Activated gamma-delta T cell (primary cell): ENCODE measurements around the gene OSBP2.

Experiments used
- DNase-seq: peaks from one replicate; lab custom pipeline; 2025; lab: John Stamatoyannopoulos, UW

Gene OSBP2

DNA sequence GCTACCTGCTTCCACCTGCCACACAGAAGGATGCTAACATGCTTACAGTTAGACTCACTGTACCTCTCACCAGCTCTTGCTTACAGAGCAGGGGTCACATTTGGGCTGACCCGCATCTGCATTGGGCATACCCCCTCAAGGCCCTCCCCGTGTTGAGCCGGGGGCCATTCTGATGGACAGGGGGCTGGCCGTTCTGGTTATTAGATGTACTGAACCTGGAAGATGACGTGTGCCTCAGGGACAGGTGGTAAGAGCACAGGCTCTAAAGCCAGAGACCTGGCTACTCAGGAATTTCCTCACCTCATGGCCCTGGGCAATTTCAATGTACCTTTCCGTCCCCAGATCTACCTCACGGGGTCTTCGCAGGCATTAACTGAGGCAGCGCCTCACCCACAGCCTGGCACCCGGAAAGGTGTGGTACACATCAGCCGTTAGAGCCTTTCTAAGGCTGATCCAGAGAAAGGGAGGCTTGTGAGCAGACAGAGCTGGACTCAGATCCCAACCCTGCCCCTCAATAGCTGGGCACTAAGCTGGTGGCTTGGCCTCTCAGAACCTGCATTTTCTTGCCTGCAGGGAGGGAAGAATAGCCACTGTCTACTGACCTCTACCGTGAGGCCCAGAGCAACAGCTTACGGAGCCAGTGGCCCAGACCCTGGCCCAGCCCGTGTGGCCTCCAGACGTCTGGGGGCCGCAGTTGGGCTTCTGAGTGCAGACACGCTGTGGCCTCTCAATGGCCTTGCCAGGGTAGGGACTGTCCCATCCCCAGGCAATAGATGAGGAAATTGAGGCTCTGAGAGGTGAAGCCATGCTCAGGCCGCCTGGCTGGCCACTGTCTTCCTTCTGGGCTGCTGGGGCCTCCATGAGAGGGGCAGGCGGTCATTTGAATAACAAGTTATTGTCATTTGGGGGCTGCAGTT lies 173.3 kb downstream of the OSBP2 start:
- no peak for DNase-seq

DNA sequence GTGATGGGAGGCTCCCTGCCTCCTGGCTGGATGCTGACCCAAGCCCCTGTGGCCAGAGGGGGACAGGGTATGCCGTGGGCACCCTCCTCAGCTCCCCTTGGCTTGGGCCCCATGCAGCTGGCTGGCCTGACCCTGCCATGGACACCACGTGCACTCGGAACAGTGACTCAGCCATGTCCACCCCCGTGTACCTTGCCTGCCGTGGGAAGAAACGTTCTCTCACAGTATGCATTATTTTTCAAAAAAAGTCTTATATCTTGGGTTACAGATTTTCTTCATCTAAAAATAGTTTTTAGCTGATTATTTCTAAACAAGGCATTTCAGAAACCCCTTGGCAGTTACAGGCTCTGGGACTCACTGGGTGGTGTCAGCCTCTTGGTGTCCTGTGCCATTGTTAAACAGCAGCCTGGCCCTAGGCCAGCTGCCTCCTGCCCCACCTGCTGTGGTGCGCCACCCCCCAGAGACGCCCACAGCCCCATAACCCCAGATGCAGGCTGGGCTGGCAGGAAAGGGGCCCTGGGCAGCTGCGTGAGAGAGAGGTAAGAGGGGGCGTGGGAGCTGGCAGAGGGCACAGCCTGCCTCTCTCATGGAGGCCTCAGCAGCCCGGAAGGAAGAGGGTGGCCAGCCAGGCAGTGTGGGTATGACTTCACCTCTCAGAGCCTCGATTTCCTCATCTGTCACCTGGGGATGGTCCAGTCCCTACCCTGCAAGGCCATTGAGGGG lies 174.2 kb downstream of the OSBP2 start:
- no peak for DNase-seq

DNA sequence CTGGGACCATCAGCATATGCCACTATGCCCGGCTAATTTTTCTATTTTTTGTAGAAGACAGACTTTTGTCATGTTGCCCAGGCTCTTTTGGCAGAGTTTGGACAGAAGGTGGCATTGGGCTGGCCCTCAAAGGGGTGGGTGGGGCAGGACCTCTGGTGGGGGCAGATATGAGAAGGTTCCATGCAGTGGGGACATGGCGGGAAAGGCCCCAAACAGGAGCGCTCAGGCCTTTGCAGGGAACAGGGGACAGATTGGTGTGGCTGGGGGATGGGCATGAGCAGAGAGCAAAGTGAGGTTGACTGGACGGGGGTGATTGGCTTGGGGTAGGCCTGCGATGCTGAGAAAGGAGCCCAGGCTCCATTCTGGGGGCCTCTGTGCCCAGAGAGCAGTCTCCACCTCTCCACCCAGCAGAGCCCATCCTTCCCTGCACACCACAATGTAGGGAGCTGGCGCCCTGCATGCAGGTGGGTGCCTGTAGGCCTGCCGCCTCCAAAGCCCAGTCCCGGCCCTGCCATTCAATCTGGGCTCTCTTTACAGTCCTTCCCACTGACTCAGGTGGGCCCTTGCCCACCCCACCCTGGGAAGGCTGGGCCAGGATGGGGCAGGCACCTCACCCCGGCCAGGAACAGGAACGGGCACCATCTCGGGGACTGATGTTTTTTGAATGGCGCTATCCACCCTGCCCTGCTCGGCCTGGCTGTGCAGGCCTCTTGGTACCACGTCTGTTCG lies 175.2 kb downstream of the OSBP2 start:
- no peak for DNase-seq

DNA sequence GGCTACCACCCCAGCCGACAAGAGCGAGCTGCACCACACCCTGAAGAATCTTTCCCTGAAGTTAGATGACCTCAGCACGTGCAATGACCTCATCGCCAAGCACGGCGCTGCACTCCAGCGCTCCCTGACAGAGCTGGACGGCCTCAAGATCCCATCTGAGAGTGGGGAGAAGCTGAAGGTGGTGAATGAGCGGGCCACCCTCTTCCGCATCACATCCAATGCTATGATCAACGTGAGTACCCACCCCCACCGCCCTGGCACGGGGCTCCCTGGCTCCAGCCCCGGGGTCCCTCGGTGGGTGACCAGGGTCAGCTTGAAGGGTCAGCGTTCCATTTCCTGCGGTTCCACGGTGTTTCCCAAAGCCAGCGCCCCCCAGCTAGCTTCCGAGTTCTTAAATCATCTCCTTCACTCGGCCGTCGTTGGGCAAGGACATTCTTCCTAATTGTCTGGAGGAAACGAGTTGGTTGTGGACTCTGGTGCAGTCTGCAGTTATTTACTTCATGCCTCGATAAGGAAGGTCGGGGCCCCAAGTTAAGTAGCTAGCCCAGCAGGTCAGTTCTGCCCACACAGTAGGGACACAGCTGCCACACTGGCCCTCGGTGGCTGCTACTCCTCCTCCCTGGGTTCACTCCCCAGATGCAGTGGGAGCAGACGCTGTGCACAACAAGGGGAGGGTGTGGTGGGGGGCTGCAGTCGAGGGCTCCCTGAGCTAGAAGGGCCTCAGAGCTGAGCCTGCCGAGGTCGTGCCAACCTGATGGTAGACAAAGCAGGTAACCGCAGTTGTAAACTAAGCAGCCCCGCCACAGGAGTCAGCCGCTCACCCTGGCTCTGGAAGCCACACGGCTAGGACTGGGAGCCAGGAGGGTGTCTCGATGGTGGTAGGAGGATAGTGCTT lies 176.0 kb downstream of the OSBP2 start:
- no peak for DNase-seq

DNA sequence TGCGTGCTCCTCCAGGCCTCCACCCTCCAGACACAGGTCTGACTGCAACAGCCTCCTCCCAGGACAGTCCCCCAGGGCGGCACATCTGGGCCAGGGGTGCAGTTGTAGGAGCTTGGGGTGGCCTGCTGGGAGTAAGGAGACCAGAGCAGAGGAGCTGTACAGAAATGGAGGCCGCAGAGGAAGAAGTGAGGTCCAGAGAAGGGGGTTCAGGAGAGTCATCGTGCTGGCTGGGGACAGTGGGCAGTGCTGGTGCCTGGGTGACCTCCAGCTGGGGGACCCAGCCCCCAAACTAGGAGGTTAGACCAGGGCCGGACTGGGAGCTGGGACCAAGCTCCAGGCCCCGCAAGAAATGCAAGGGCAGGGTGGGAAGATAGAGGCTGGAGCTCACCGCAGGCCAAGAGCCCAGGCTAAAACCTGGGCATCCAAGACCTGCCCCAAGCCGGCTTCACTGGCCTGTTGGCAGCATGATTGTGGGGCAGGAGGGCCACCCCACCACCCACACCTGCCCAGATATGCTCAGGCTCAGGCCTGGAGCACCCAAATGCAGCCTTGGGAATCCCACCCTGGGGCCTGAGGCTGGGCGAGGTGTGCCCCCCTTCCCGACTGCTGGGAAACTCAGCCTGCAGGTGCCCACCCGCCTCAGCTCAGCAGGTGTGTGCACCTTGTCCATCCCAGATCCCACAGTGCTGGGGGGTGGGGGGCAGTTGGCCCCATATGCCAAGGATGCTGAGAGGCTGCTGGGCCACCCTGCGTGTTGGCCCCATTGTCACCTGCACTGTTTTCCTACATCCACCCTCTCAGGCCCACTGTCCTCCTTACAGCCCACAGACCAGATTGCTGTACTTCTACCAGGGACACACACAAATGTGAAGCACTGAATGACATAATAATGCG lies 177.0 kb downstream of the OSBP2 start:
- DNase-seq, result no peak

DNA sequence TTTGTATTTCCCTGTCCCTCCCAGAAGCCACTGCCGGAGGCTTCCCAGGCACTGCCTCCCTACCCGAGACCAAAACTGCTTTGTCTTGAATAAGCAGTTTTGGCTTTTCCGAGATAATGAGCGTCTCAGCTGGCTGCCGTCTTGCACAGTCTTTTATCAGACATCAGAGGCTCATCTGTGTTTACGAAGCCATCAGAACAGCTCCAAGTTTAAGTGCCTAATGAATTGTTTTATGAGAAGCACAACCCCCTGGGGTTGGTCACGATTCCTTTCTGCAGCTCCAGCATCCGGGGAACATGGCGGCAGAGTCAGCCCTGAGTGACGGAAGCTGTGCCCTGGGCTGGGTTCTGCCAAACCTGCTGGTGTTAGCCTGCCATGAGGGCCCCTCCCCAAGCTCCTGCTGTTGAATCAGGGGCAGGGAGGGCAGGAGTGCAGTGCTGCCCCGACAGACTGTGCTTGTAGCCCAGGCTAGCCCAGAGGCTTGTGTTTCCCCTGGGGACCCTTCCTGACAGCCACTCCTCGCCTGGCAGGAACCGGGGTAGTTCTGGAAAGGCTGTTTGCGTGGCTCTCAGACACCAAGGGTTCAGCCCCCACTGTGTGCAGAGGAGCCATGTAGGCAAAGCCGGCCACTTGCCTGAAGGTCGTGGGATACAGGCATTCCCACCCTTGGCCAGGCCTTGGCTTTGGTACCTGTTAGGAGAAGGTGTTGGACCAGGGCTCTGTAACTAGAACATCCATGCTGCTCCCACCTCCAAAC lies 177.8 kb downstream of the OSBP2 start:
- DNase-seq, result no peak

DNA sequence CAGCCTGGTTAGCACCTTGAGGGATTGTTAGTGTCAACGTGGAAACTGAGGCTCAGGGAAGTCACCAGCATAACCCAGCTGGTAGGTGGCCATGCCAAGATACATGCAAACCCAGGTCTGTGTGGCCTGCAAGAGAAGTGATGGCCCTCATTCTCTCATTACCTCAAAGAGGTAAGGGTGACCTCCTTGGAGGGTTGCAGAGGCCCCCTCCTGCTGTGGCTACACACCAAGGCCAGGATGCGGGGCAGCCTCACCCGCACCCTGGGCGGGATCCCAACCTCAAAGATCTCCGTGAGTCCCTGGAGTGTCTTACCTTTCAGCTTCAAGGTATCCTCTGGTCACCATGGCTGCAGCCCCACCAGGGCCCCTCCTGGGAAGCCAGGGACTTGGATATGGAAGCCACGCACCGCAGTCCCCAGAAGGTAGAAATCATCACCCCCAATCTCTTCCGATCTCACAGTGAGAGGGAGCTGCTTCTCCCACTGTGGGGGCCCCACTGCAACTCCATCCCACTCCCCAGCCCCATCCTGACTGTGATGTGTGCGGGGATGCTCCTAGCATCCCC lies 178.5 kb downstream of the OSBP2 start:
- no peak for DNase-seq

DNA sequence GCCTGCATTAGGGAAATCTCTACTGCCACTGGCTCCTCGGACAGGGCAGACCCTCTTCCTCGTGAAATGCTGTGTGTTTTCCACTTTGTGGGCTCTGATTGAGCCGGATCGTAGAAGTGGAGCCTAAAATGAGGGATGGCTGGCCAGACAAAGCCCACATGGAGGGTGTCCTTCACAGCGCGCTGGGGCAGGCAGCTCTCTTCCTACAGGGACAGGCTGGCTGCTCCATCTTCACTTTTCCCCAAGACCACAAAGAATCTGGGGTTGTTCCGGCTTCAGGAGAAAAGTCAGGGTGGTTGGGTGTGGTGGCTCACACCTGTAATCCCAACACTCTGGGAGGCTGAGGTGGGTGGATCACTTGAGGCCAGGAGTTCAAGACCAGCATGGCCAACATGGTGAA lies 179.0 kb downstream of the OSBP2 start:
- no peak for DNase-seq

DNA sequence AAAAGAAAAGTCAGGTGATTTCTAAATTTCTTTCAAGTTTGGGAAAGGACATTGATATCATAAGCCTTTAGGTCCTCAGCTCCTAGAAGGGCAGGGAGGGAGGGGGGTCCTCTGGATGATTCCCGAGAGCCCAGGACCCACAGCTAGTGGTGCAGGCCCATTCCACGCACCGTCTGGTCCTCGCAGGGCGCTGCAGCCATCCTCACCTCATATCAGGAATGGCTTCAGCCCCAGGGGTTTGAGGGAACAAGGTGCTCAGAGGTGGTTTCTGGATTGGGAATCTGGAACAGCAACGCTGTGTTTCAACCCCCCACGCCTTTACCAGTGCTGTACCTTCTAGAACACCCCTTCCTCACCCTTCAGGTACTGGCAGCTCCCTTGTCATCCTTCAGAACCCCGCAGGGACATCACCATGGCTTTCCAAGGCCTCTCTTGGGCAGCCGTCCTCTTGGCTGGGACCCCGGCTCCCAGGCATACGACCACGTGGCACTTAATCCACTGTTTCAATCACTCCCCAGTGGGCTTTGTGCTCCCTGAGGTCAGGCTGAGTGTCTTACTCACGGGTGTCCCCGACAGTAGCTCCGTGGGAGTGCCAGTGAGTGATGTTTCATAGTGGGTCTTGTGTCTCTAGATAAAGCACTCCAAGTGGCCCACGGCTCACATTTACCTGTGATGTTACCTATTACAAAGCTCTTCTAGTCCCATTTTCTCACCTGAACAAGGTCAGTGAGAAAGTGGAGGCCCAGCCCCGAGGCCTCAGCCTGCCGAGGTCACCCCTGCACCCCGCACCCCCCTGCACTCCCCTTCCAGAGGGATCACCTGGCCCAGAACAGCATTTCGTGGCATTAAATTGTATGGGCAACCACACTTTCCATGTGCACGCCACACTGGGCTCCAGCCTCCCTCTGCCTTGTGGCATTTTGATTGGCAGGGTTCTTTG lies 180.0 kb downstream of the OSBP2 start:
- DNase-seq, result no peak

DNA sequence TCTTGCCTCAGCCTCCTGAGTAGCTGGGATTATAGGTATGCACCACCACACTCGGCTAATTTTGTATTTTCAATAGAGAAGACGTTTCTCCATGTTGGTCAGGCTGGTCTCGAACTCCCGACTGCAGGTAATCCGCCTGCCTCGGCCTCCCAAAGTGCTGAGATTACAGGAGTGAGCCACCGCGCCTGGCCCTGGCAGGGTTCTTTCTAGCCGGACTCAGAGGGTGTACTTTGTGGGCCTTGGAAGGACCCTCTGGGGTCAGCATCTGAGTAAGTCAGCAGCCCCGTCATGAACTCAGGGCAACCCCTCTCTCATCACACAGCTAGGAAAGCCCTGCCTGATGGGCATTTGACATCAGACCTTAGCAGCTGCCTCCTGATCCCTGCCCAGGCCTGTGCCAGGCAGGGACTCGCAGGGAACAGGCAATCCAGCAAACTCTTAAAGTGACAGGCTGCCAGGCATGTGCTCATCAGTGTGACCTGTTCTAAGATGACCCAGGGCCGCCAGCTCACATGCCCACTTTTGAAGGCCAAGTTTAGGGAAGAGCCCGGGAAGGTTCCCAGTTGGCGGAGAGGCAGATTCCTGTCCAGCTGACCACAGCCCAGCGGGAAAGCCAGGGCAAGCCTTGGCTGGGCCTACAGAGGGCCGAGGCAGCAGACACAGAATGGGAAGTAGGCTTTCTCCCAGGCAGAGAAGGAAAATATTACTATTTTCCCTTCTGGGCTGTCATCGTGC lies 181.0 kb downstream of the OSBP2 start:
- DNase-seq, result no peak

DNA sequence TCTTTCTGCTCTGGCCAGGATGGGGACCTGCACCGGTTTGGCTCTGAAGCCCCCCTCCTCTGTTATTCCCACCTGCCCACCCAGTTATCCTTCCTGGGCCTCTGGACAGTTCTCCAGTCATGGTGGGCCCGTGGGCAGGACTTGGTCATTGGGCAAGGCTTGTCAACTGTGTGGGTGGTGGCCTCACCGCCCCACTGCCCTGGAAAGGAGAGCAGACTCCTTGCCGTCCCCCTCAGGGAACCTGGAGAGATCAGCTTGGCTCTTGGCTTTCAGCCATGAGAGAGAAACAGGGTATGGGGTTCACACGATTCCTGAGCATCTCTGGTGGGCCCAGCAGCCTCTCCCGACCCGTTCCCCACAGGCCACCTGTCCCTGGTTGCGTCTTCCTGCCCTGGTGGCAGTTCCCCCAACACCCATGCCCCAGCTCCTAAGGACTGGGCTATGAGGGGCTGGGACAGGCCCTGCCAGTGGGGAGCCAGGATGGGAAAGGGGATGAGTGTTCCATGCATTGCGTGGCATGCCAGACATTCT lies 181.6 kb downstream of the OSBP2 start:
- DNase-seq, result no peak

DNA sequence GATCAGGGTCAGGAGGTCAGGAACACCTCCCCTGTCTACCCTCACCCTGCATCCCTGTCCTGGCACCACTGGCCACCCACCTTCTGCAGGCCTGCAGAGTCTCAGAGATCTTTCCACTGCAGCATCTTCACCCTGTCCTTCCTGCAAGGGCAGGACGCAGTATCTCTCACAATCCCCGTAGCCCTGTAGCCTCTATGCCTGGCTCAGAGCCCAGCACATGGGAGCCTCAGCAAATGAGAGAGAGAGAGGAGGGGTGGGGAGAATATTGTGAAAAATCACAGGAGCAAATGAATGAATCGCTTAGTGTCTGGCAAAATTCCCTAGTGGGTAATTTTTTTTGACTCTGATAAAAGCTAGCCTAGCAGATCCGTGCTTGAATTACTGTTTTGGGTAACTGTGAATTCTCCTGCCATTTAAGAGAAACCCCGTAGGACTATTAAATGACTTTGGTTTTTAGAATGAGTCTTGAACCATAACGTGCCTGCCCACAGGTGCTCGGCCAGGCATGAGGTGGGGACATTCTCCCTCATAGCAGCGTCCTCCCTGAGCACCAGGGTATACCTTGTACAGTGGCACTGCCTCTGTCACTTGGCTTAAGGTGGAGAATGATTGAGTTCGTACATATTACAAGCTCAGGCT lies 182.4 kb downstream of the OSBP2 start:
- DNase-seq, result no peak

DNA sequence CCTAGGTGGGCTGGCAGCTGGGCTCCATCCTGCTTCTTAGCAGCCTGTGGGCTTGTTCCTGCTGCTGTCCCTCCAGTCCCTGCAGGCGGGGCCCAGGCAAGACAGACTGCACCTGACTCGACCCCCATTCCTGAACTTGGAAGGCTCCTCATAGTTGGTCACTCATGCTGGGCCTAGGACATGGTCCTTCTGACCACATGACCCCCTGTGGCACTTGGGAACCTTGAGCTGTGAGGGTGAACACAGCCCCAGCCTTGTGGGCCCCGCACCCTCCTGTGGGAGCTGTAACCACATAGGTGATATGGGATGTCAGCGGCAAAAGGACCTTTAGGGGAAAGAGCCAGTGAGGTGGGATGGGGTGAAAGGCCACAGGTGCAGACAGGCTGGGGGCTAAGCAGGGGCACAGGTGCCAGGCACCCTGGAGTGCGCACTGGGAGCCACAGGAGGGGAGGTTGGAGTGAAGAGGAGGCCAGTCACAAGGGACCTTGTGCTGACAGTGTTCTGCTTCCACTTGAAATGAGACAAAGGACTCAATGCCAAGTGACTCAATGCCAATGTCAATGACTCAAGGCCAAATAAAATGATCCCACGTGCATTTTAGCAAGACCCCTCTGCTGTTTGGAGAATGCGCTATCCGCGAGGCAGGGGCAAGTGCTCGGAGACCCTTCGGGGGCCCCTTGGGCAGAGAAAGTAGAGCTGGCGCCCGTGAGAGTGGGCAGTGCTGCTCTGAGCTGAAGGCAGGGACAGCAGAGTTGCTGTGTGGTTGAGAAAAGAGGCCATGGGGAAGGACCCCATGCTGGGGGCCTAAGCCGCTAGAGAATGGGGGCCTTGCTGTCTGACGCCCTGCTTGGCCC lies 183.2 kb downstream of the OSBP2 start:
- DNase-seq, result no peak

DNA sequence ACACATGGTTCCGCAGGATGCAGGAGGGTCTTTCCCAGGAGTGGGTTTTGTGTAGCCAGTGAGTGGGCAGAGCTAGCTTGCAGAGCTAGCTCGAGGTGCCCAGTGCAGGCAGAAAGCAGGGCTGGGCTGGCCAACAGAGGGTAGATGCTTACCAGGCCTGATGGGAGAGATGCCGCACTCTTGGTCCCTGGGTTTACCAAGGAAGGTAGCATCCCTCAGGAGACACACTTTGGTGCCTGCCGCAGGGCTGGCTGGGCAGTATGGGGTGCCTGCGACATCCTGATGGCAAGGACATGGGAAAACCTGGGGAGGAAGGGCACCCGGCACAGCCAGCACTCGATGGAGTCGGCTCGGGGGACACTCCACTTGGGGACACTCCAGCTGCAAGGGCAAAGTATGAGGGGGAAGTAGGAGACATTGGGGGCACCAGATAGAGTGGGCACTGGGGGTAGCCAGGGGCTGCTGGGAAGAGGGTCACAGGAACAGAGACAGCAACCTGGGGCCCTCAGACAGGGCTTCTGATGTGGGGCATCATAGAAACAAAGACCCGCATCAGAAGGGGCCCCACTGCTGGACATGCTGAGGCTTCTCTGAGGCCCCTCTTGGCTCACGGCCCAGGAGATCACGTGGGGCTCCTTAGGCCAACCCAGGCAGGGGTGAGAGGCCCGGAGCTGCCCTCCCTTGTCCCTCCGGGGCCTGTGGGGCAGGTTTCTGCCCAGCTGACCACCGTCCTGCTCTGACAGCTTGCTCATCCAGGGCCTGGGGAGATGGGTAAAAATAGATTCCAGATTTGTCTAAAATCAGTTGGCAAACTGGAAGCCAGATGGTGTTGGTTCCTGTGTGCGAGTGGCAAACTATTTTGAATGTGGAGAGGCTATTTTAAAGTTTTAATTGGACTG lies 184.1 kb downstream of the OSBP2 start:
- DNase-seq, result no peak

DNA sequence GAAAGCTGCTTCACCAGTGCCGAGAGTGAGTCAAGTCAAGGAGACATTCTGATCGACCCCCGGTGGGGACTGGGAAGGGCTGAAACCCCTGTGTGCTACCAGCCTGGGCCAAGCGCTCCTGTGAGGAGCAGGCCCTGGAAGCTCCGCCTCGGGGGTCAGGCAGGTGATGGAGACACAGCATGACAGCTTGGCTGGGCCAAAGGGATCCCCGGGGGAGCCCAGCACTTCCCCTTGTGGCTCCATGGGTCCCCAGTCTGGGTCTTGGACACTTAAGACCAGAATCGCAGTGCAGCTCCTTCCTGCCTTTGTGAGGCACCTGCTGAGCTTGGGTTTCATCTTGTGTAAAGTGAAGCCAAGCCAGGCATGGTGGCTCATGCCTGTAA lies 184.7 kb downstream of the OSBP2 start:
- DNase-seq, result no peak
